CD14-positive monocyte (primary cell): ENCODE measurements around the gene TTC28. TPM values are rescaled to one million over a fixed set of nuclear protein-coding genes. Genes with fewer than 3 reads are reported as not detected.

ENCODE experiments used
- DNase-seq, 3 donors: peaks; one replicate each; pipeline ENCODE4 v3.0.0-alpha.2; 2011 to 2022
- H2AFZ ChIP-seq: 2 replicates; pipeline ENCODE4 v1.6.0; 2012; ENCODE audit warnings: mild to moderate bottlenecking, low read depth, low read length, inconsistent platforms; ENCODE audit not compliant: insufficient read depth, poor library complexity, severe bottlenecking
- H3K27ac ChIP-seq, 2 donors: 1 replicate in 1 of 2; 2 replicates in 1 of 2; pipeline ENCODE4 v1.5.1; 2012 to 2013; ENCODE audit warnings: low read length in 2 of 2, control low read depth in 1 of 2, inconsistent platforms in 1 of 2, low read depth in 1 of 2, mild to moderate bottlenecking in 1 of 2
- H3K27me3 ChIP-seq, 2 donors: one replicate each; pipeline versions ENCODE4 v1.6.0 to v1.6.1; 2011 to 2013; ENCODE audit warnings: low read length in 2 of 2; ENCODE audit not compliant: control insufficient read depth in 2 of 2, insufficient read depth in 2 of 2
- H3K36me3 ChIP-seq, 2 donors: replicated peaks in 1 of 2; 1 replicate in 1 of 2; 2 replicates in 1 of 2; pipeline versions ENCODE4 v1.5.1 to v1.6.1; 2012 to 2013; ENCODE audit warnings: low read length in 2 of 2, control low read depth in 1 of 2, inconsistent platforms in 1 of 2, mild to moderate bottlenecking in 1 of 2; ENCODE audit not compliant: insufficient read depth in 2 of 2, control insufficient read depth in 1 of 2
- H3K4me1 ChIP-seq, 2 donors: 1 replicate in 1 of 2; 2 replicates in 1 of 2; pipeline versions ENCODE4 v1.5.1 to v1.6.1; 2012 to 2013; ENCODE audit warnings: low read length in 2 of 2, control low read depth in 1 of 2, inconsistent platforms in 1 of 2, mild to moderate bottlenecking in 1 of 2, moderate library complexity in 1 of 2; ENCODE audit not compliant: insufficient read depth in 2 of 2, control insufficient read depth in 1 of 2
- H3K4me2 ChIP-seq: replicated peaks from 2 replicates; pipeline ENCODE3; 2012; ENCODE audit warnings: low read length, moderate library complexity, mild to moderate bottlenecking; ENCODE audit not compliant: poor library complexity, severe bottlenecking; ENCODE audit errors: extremely low read depth
- H3K4me3 ChIP-seq, 3 experiments: fragments of 200-600 bp in 1 of 3; sonication (generic) in 1 of 3; replicated peaks in 1 of 3; 1 replicate in 2 of 3; 2 replicates in 1 of 3; pipeline ENCODE4 v1.5.1; 2011 to 2013; ENCODE audit warnings: low read length in 3 of 3, mild to moderate bottlenecking in 3 of 3, control low read depth in 2 of 3, low read depth in 2 of 3, inconsistent platforms in 1 of 3, moderate library complexity in 1 of 3
- H3K79me2 ChIP-seq: 2 replicates; pipeline ENCODE4 v1.6.0; 2012; ENCODE audit warnings: mild to moderate bottlenecking, control low read depth, inconsistent platforms, low read length, moderate library complexity; ENCODE audit not compliant: insufficient read depth
- H3K9ac ChIP-seq: 2 replicates; pipeline ENCODE4 v1.6.0; 2017; ENCODE audit warnings: low read length, mild to moderate bottlenecking; ENCODE audit not compliant: insufficient read depth, poor library complexity, severe bottlenecking
- H3K9me3 ChIP-seq, 2 donors: replicated peaks in 1 of 2; 1 replicate in 1 of 2; 2 replicates in 1 of 2; pipeline versions ENCODE4 v1.5.1 to v1.6.1; 2012 to 2013; ENCODE audit warnings: low read length in 2 of 2, control low read depth in 1 of 2; ENCODE audit not compliant: control insufficient read depth in 1 of 2, insufficient read depth in 1 of 2
- H4K20me1 ChIP-seq: 2 replicates; pipeline ENCODE4 v1.6.0; 2012; ENCODE audit warnings: mild to moderate bottlenecking, low read length, control low read depth, moderate library complexity; ENCODE audit not compliant: insufficient read depth
- H3K27ac Mint-ChIP-seq, 7 donors: one replicate each; pipeline ENCODE4 v1.8.0; 2020; ENCODE audit warnings: mild to moderate bottlenecking in 7 of 7, mixed read lengths in 7 of 7, moderate library complexity in 6 of 7, inconsistent platforms in 2 of 7
- H3K27me3 Mint-ChIP-seq, 3 donors: one replicate each; pipeline ENCODE4 v1.8.0; 2021 to 2022; ENCODE audit warnings: low read depth in 3 of 3, mild to moderate bottlenecking in 3 of 3, mixed read lengths in 3 of 3, moderate library complexity in 3 of 3, inconsistent platforms in 1 of 3
- H3K36me3 Mint-ChIP-seq, 2 donors: one replicate each; pipeline ENCODE4 v1.8.0; 2020; ENCODE audit warnings: mixed read lengths in 2 of 2, inconsistent platforms in 1 of 2, mild to moderate bottlenecking in 1 of 2
- H3K4me1 Mint-ChIP-seq: one replicate; pipeline ENCODE4 v1.8.0; 2020; ENCODE audit warnings: mild to moderate bottlenecking, mixed read lengths
- H3K4me3 Mint-ChIP-seq, 2 donors: one replicate each; pipeline ENCODE4 v1.8.0; 2020; ENCODE audit warnings: mild to moderate bottlenecking in 2 of 2, mixed read lengths in 2 of 2, moderate library complexity in 1 of 2
- H3K9me3 Mint-ChIP-seq, 7 donors: one replicate each; pipeline ENCODE4 v1.8.0; 2020 to 2022; ENCODE audit warnings: mixed read lengths in 7 of 7, mild to moderate bottlenecking in 6 of 7, moderate library complexity in 6 of 7, inconsistent platforms in 2 of 7
- CTCF ChIP-seq: fragments of 200-600 bp; IDR thresholded peaks from one replicate; pipeline ENCODE4 v1.8.0; 2022; ENCODE audit warnings: antibody characterized with exemption, mild to moderate bottlenecking
- WGBS: methylation state at CpG from one replicate; pipeline ENCODE4 v1.1.5; 2013; ENCODE audit warnings: missing lambda C conversion rate; ENCODE audit not compliant: insufficient coverage; 5-methylcytosine and 5-hydroxymethylcytosine counted together
- intact Hi-C, 2 donors: fragments of 100-400 bp; cut with micrococcal nuclease; formaldehyde crosslinking; loops; one replicate each; pipeline versions ENCODE4 v1.15.0 to v1.15.1; 2023
- polyA plus RNA-seq, 3 donors: library from polyadenylated mRNA; depleted of rRNA in 1 of 3; unstranded in 2 of 3; stranded (reverse) in 1 of 3; fragments of 300-500 nt in 2 of 3; fragments of >200 nt in 1 of 3; fragmentation: Illumina TruSeq in 2 of 3; gene quantifications; 1 replicate in 2 of 3; 2 replicates in 1 of 3; pipeline ENCODE4 v1.2.3, GENCODE V29; 2012 to 2021

TTC28 gene
- polyA plus RNA-seq, 3 donors, result 0.24 to 0.61 TPM; not detected in 1

- no peaks in the 10 kb centered on the region for H3K4me1 ChIP-seq
- no peak overlapping the region for H3K9ac ChIP-seq
- no peaks in the 10 kb centered on the region for H3K36me3 Mint-ChIP-seq
- no peaks in the 10 kb centered on the region for H3K4me1 Mint-ChIP-seq
- DNase-seq, result no peak
- H3K27ac Mint-ChIP-seq, result no peak overlapping the region
- peaks cover 0 to 2% (median 1%) of the 10 kb centered on the region in 3 donors for H3K27me3 Mint-ChIP-seq
- H2AFZ ChIP-seq, result no peak overlapping the region
- no peak overlapping the region for H3K4me3 Mint-ChIP-seq
- H3K36me3 ChIP-seq, result no peaks in the 10 kb centered on the region
- H3K4me3 ChIP-seq, result no peak overlapping the region
- H3K9me3 Mint-ChIP-seq, result no peaks in the 10 kb centered on the region
- no peak for TF ChIP-seq CTCF
- H3K27me3 ChIP-seq, result no peaks in the 10 kb centered on the region
- H3K79me2 ChIP-seq, result no peaks in the 10 kb centered on the region
- no peak overlapping the region for H3K4me2 ChIP-seq
- no peak overlapping the region for H3K27ac ChIP-seq
- WGBS, result no CpG with 5 or more reads among the region's 3 CpGs
- no peaks in the 10 kb centered on the region for H3K9me3 ChIP-seq
- intact Hi-C loops, result no loop called here
- no peaks in the 10 kb centered on the region for H4K20me1 ChIP-seq
These were observed 568.0 kb downstream of the TTC28 start for GRCh38 chr22:28111501-28112189.

DNA sequence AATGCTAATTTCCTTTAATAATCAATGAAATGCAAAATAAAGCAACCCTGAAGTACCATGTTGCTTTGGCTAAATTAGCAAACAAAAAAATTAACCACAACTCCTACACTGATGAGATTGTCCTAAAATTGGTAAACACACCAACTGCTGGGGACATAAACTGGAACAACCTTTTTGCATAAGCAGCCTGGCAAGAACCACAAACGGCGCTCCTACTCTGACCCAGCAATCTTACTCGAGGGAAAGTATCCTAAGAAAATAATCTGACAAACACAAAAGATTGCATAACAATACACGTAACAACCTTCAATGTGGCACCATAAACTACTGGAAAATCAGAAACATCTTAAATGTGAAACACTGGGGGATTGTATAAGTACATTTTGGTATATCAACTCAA lies 570.8 kb downstream of the TTC28 start:
- WGBS, result 60% methylated on average over 1 of the region's 4 CpGs
- Mint-ChIP-seq H3K4me3 (no peak overlapping the region), H3K27me3 (peaks cover 1 to 2% (median 2%) of the 10 kb centered on the region in 3 donors), H3K36me3 (no peaks in the 10 kb centered on the region), H3K4me1 (peaks cover 4% of the 10 kb centered on the region), H3K9me3 (no peaks in the 10 kb centered on the region), H3K27ac (no peak overlapping the region)
- H2AFZ ChIP-seq, result no peak overlapping the region
- no peak overlapping the region for H3K4me2 ChIP-seq
- H3K9ac ChIP-seq, result no peak overlapping the region
- H3K4me3 ChIP-seq, result no peak overlapping the region
- no peaks in the 10 kb centered on the region for H3K9me3 ChIP-seq
- H3K36me3 ChIP-seq, result no peaks in the 10 kb centered on the region
- H3K79me2 ChIP-seq, result no peaks in the 10 kb centered on the region
- no peak overlapping the region for H3K27ac ChIP-seq
- DNase-seq, result no peak
- no peak for TF ChIP-seq CTCF
- intact Hi-C loops, result no loop called here
- no peaks in the 10 kb centered on the region for H3K27me3 ChIP-seq
- no peaks in the 10 kb centered on the region for H3K4me1 ChIP-seq
- no peaks in the 10 kb centered on the region for H4K20me1 ChIP-seq
